Thoracic aorta (tissue), 2 donors: ENCODE data around the gene OR4D10. TPM values are rescaled to one million over a fixed set of nuclear protein-coding genes. Genes with fewer than 3 reads are reported as not detected.
"Not testable (repeated sequence)": the region's sequence is repeated elsewhere in the genome, so short reads cannot be mapped to it uniquely, and the experiment has no call there.

Experiments
- ATAC-seq: fragments of 150-250 bp; one replicate; pipeline ENCODE4 v1.8.0; 2017; ENCODE audit warnings: low read depth; ENCODE audit not compliant: insufficient number of reproducible peaks, low FRiP score
- DNase-seq: peaks from one replicate; pipeline ENCODE4 v3.0.0-alpha.2; 2020; ENCODE audit warnings: low spot score
- H3K27ac ChIP-seq, 2 donors: fragments of 200-600 bp; sonication (generic); 1 replicate in 1 of 2; 2 replicates in 1 of 2; pipeline ENCODE4 v1.5.1; 2016; ENCODE audit warnings: mild to moderate bottlenecking in 2 of 2, moderate library complexity in 2 of 2
- H3K27me3 ChIP-seq: fragments of 200-600 bp; sonication (generic); replicated peaks from 2 replicates; pipeline ENCODE4 v1.6.0; 2016; ENCODE audit warnings: mild to moderate bottlenecking; ENCODE audit not compliant: insufficient read depth
- H3K36me3 ChIP-seq: fragments of 200-600 bp; sonication (generic); one replicate; pipeline ENCODE4 v1.5.1; 2016
- H3K4me1 ChIP-seq, 2 donors: fragments of 200-600 bp; sonication (generic); 1 replicate in 1 of 2; 2 replicates in 1 of 2; pipeline versions ENCODE4 v1.5.1 to v1.6.0; 2016; ENCODE audit warnings: low read depth in 2 of 2, mild to moderate bottlenecking in 1 of 2; ENCODE audit not compliant: control insufficient read depth in 1 of 2
- H3K4me3 ChIP-seq: fragments of 200-600 bp; sonication (generic); 2 replicates; pipeline ENCODE4 v1.5.1; 2016; ENCODE audit warnings: mild to moderate bottlenecking
- H3K9me3 ChIP-seq: fragments of 200-600 bp; sonication (generic); 2 replicates; pipeline ENCODE4 v1.5.1; 2016
- CTCF ChIP-seq: fragments of 200-600 bp; sonication (generic); IDR thresholded peaks from one replicate; pipeline ENCODE4 v1.5.1; 2019; ENCODE audit warnings: antibody characterized with exemption
- total RNA-seq, 2 donors: library from RNA; depleted of rRNA; stranded (reverse); fragments of >200 nt; gene quantifications; one replicate each; pipeline versions ENCODE4 v1.1.0 to v1.2.3, GENCODE V29; 2016

Gene OR4D10
- total RNA-seq, 2 donors from 2014 or later: not detected

DNA sequence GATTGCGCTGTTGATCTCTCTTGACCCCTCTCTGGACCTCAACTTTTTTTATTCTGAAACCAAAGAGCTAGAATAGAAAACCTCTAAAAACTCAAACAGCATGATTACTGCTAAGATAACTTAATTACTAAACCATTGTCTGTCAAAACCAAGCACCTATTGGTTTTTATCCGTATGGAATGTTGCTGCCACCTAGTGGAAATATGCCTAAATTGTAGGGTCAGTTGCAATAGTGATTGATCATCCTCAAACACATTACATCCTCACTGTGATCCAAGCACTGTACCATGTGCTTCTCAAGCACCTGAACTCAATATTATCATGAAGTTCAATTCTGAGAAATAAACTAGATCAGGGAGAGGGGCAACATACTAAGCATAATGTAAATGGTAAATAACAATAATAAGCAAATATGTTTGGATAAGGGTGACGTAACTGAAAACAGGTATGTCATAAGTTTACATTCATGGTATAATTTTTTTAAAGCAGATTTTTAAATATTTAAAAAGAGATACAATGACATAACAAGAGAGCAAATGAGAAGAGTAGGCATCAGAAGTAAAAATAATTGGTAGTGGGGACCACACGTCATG lies 43.1 kb upstream of the OR4D10 start:
- no peak for DNase-seq
- H3K9me3 ChIP-seq: no peaks in the 10 kb centered on the region
- ATAC-seq: no peak
- TF ChIP-seq CTCF: no peak
- no peak overlapping the region for H3K27ac ChIP-seq
- H3K36me3 ChIP-seq: no peaks in the 10 kb centered on the region
- no peaks in the 10 kb centered on the region for H3K27me3 ChIP-seq
- no peak overlapping the region for H3K4me3 ChIP-seq
- no peaks in the 10 kb centered on the region for H3K4me1 ChIP-seq

DNA sequence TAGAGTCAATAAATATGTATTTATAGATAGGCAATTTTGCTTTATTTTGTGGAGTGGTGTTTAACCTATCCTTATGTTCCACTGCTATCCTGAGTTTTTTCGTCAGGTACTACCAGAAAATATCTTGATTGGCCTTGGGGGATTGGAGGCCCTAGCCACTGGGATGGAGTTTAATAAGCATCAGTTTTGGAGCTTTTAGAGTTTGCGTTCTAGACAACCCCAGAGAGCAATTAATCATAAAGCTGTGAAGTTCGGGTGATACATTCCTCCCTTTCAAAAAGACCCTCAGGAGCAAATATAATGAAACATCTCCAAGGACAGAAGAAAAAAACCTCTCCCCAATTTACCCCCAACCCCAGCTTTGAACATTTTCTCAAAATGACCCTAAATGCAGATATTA lies 36.9 kb upstream of the OR4D10 start, which contains the start of gene OR5A1:
OR5A1 (plus strand) TSS at position 301 of the 400 bp plus-strand sequence. CDS start 6,700 bp downstream, outside the sequence.
- no peak for ATAC-seq
- Histone ChIP-seq H3K4me1 (no peaks in the 10 kb centered on the region), H3K27me3 (no peaks in the 10 kb centered on the region), H3K27ac (no peak within 1 kb of the TSS), H3K36me3 (no peaks in the 10 kb centered on the region), H3K4me3 (no peak within 1 kb of the TSS), H3K9me3 (no peaks in the 10 kb centered on the region)
- no peak for TF ChIP-seq CTCF
- DNase-seq: no peak

- H3K4me1 ChIP-seq: no peaks in the 10 kb centered on the region
- H3K27me3 ChIP-seq: no peaks in the 10 kb centered on the region
- H3K27ac ChIP-seq: no peak overlapping the region
- DNase-seq (no peak), ATAC-seq (no peak)
- H3K36me3 ChIP-seq: no peaks in the 10 kb centered on the region
- no peak overlapping the region for H3K4me3 ChIP-seq
- no peak for TF ChIP-seq CTCF
- H3K9me3 ChIP-seq: no peaks in the 10 kb centered on the region
Measured at GRCh38 chr11:59437770-59438169, 35.3 kb upstream of the OR4D10 start.

DNA sequence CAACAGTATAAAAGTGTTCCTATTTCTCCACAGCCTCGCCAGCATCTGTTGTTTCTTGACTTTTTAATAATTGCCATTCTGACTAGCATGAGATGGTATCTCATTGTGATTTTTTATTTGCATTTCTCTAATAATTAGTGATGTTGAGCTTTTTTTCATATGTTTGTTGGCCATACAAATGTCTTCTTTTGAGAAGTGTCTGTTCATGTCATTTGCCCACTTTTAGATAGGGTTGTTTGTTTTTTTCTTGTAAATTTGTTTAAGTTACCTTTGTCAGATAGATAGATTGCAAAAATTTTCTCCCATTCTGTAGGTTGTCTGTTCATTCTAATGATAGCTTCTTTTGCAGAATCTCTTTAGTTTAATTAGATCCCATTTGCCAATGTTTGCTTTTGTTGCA lies 27.5 kb upstream of the OR4D10 start:
- H3K4me3 ChIP-seq, H3K9me3 ChIP-seq, H3K27ac ChIP-seq, DNase-seq, H3K4me1 ChIP-seq, ATAC-seq, H3K36me3 ChIP-seq, H3K27me3 ChIP-seq: not testable (repeated sequence)

- DNase-seq (no peak), ATAC-seq (no peak)
- Histone ChIP-seq H3K36me3 (no peaks in the 10 kb centered on the region), H3K4me3 (no peak overlapping the region), H3K27ac (no peak overlapping the region), H3K4me1 (no peaks in the 10 kb centered on the region), H3K27me3 (no peaks in the 10 kb centered on the region), H3K9me3 (no peaks in the 10 kb centered on the region)
- TF ChIP-seq CTCF: no peak
Measured at GRCh38 chr11:59448484-59448883, 24.6 kb upstream of the OR4D10 start.

DNA sequence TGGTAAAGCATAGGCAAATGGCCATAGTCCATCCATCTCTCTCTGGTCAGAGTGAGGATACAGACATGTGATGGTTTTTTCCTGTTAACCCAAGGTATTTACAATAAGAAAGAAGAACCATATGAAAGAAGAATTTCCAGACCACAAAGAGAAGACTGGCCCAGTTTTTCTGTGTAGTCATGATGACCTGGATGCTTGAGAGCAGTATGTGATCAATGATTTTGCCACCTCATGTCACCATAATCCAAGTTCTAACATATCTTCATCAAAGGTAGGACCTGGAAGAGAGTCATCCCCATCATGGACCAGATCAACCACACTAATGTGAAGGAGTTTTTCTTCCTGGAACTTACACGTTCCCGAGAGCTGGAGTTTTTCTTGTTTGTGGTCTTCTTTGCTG lies 16.5 kb upstream of the OR4D10 start, which contains the start of gene OR4D6:
OR4D6 (plus strand) TSS at position 301 of the 400 bp plus-strand sequence; CDS start at position 301, 0 bp downstream.
- Histone ChIP-seq H3K27me3 (no peaks in the 10 kb centered on the region), H3K27ac (no peak within 1 kb of the TSS), H3K36me3 (no peaks in the 10 kb centered on the region), H3K4me3 (no peak within 1 kb of the TSS), H3K9me3 (no peaks in the 10 kb centered on the region), H3K4me1 (no peaks in the 10 kb centered on the region)
- TF ChIP-seq CTCF: no peak
- ATAC-seq (no peak), DNase-seq (no peak)
